ENCODE results near the gene NHS. TPM values are rescaled to one million over a fixed set of nuclear protein-coding genes. Genes with fewer than 3 reads are reported as not detected.

Gene NHS
- total and polyA plus RNA-seq, 8 donors = 0.19 to 1.7 (median 0.54) TPM

DNA sequence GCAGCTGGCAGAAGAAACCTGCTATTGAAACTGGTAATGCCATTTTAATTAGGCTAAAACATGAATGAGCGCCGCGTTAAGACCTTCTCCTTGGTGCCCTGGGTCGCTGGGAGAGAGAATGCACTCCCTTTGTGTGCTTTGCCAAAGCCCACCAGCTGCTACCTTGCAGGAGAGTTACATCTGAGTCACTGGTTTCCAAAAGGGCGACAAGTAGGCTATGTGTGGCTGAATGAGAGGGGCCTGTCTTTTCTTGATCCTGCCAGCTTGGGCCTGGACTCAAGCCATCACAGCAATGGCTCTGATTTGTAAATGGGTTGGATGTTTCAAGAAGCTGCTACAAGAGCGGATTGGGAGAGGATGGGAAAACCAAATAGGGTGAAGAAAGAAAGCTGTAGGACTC lies 81.5 kb downstream of the NHS start:
- TF ChIP-seq, protein P1, sequence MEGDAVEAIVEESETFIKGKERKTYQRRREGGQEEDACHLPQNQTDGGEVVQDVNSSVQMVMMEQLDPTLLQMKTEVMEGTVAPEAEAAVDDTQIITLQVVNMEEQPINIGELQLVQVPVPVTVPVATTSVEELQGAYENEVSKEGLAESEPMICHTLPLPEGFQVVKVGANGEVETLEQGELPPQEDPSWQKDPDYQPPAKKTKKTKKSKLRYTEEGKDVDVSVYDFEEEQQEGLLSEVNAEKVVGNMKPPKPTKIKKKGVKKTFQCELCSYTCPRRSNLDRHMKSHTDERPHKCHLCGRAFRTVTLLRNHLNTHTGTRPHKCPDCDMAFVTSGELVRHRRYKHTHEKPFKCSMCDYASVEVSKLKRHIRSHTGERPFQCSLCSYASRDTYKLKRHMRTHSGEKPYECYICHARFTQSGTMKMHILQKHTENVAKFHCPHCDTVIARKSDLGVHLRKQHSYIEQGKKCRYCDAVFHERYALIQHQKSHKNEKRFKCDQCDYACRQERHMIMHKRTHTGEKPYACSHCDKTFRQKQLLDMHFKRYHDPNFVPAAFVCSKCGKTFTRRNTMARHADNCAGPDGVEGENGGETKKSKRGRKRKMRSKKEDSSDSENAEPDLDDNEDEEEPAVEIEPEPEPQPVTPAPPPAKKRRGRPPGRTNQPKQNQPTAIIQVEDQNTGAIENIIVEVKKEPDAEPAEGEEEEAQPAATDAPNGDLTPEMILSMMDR (IDR thresholded peaks at IDR 0.05) = no peak
- ATAC-seq (no peak), DNase-seq (no peak), FAIRE-seq (no peak)
- no peak overlapping the region for H3K27ac ChIP-seq
- WGBS, 2 donors = 69 to 77% methylated on average over 6 of the region's 6 CpGs
- H3K9me3 ChIP-seq = no peaks in the 10 kb centered on the region
- intact Hi-C loops (cut with DNase I) = no loop called here
- H3K27me3 ChIP-seq = peaks cover 0 to 8% (median 0%) of the 10 kb centered on the region in 4 donors
- H3K4me3 ChIP-seq = no peak overlapping the region
- no peaks in the 10 kb centered on the region for H3K36me3 ChIP-seq
- no peaks in the 10 kb centered on the region for H3K4me1 ChIP-seq

DNA sequence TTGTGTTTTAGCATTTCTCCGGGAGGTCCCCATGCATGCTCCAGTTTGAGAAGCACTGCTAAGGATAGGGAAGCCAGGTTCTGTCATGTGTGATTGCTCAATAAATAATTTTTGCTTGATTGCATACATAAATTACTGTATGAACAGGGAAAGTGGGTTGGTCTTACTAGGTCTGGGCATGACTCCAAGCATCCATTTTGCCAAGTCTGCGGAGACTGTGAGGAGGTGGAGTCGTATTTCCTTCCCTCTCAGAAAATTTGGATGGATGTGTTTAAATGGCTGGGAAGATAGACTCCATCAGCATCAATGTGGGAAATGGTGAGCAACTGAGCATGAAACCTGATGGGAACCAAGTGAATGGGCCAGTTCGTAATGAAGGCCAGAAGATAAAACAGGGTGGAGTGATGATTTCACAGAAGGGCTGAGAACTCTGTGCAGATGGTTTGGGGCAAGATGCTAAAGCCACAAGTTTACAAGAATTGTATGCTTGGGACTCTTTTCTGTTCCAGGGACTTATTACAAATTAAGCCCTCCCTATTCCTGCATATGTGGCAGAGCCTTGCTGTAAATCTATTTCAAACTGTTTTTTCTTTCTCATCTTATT lies 84.1 kb downstream of the NHS start:
- no peak overlapping the region for H3K4me3 ChIP-seq
- no peaks in the 10 kb centered on the region for H3K9me3 ChIP-seq
- 53 to 60% methylated on average over 4 of the region's 4 CpGs for WGBS, 2 donors
- peaks cover 0 to 7% (median 1%) of the 10 kb centered on the region in 4 donors for H3K27me3 ChIP-seq
- intact Hi-C loops (cut with DNase I) = no loop called here
- no peaks in the 10 kb centered on the region for H3K4me1 ChIP-seq
- ATAC-seq (peak in 2 of 4 donors; percentile 13 to 40), DNase-seq (no peak), FAIRE-seq (no peak)
- H3K27ac ChIP-seq = no peak overlapping the region
- H3K36me3 ChIP-seq = no peaks in the 10 kb centered on the region
- TF ChIP-seq, protein P1 (IDR thresholded peaks at IDR 0.05) = no peak

DNA sequence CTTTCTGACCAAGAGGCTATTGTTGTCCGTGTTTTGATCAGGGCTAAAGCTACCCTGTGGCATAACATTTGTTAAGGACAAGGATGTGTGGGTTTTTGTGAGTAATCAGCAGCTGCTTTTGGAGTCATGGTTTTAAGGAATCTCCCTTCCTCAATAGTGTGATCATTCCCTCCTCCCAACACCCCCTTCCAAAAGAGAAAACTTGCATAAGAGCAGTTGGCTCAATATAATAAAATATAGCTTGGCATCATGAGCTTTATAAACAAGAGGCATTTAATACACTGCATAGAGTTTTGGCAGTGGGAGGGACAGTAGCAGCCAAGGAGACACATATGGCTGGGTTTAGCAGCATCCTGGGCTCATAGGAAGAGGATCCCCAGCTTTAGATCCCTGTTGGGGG lies 84.7 kb downstream of the NHS start:
- WGBS, 2 donors = 62 to 77% methylated on average over 1 of the region's 1 CpG

DNA sequence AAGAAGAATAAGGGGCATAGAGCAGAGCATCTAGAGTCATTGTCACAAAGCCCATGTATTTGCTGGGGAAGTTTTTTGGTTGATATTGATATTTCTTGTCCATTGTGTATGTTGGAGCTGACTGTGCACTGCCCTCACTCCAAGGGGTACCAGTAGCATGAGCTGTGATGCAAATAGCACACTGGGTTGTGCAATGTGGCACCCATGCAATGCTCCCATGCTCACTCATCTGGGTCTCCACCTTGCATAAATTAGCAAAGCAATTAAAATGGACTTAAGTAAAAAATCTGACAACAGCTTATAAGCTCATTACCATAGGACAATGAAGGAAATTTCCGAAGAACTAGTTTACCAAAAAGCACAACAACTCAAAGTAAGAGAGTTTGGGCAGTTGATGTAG lies 87.9 kb downstream of the NHS start:
- H3K27ac ChIP-seq = no peak overlapping the region
- no peak for FAIRE-seq
- peaks cover 0 to 7% (median 1%) of the 10 kb centered on the region in 4 donors for H3K27me3 ChIP-seq
- H3K4me3 ChIP-seq = no peak overlapping the region
- no peaks in the 10 kb centered on the region for H3K9me3 ChIP-seq
- H3K4me1 ChIP-seq = no peaks in the 10 kb centered on the region
- 82 to 95% methylated on average over 1 of the region's 1 CpG for WGBS, 2 donors
- DNase-seq = no peak
- no peak for ATAC-seq
- intact Hi-C loops (cut with DNase I) = no loop called here
- TF ChIP-seq, protein P1 (IDR thresholded peaks at IDR 0.05) = no peak
- H3K36me3 ChIP-seq = no peaks in the 10 kb centered on the region

More for the DNA sequence above, 84.7 kb downstream of the NHS start:
- TF ChIP-seq, protein P1 (IDR thresholded peaks at IDR 0.05) = no peak
- DNase-seq (no peak), ATAC-seq (peak in 1 of 4 donors; percentile 38), FAIRE-seq (no peak)
- Histone ChIP-seq H3K36me3 (no peaks in the 10 kb centered on the region), H3K4me3 (no peak overlapping the region), H3K9me3 (no peaks in the 10 kb centered on the region), H3K27ac (no peak overlapping the region), H3K27me3 (peaks cover 0 to 7% (median 1%) of the 10 kb centered on the region in 4 donors), H3K4me1 (no peaks in the 10 kb centered on the region)
- intact Hi-C loops (cut with DNase I) = no loop called here

DNA sequence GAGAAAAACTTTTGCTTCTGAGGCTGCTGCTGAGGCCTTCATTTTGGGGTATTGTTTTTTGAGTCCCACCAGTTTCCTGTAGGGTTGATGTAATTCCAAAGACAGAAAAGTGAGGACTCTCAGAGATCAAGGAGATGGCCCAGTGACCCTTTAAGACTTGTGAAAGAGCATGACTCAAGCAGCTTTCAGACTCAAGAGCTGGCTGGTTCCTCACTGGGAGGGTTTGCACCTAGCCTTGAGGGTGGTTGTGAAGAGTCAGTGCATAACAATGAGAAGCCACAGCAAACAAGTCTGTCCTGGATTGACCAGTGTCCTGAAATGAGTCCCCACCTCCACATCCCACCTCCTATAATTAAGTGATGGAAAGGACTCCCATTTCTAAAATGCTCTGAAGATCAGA lies 89.2 kb downstream of the NHS start:
- TF ChIP-seq, protein P1 (IDR thresholded peaks at IDR 0.05) = no peak
- FAIRE-seq = no peak
- peaks cover 0 to 7% (median 1%) of the 10 kb centered on the region in 4 donors for H3K27me3 ChIP-seq
- H3K9me3 ChIP-seq = no peaks in the 10 kb centered on the region
- intact Hi-C loops (cut with DNase I) = no loop called here
- DNase-seq = no peak
- H3K4me1 ChIP-seq = no peaks in the 10 kb centered on the region
- no peak for ATAC-seq
- H3K4me3 ChIP-seq = no peak overlapping the region
- H3K36me3 ChIP-seq = no peaks in the 10 kb centered on the region
- H3K27ac ChIP-seq = no peak overlapping the region

Measured in pancreas (tissue), 10 donors.